ENCODE measurements around the gene ALDH3A1. TPM values are rescaled to one million over a fixed set of nuclear protein-coding genes. Genes with fewer than 3 reads are reported as not detected.

ALDH3A1 gene
- total and polyA plus RNA-seq, 10 donors = 0.36 to 16.1 (median 0.77) TPM; not detected in 1

DNA sequence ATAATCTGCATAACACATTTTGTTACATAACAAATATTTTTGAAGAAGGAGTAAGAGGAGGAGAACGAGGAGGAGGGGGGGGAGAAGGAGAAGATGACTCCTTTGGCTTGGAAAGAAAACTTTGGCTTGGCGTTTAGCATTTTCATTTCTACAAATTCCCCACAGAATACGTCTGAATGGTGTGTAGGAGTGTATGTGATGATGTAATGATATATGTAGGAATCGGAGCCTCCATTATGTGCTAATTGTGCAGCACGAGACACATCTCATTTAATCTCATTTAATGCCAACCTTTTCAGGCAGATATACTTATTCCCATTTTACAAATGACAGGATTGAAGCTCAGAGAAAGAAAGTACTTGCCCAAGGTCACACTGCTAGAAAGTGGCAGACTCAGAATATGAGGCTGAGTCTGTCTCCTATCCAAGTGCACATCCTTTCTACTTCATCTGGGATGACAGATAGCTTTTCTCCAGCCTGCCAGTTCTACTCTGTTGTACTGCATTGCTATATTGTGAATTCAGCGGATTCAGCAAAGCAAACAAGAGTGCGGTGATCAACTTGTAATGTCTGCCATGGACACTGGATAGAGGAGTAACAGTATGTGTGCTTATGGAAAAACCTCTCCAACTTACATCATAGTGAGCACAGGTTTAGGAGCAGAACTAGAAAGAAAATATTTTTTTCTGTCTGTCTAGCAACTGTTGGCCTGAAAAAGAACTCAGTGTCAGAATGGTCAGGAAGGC lies 21.3 kb downstream of the ALDH3A1 start:
- H3K4me3 ChIP-seq = no peak overlapping the region
- intact Hi-C loops (cut with DNase I; ENCODE audit: low total_unique reads) = no loop called here
- no peaks in the 10 kb centered on the region for H3K36me3 ChIP-seq
- DNase-seq = no peak
- no peaks in the 10 kb centered on the region for H3K27me3 ChIP-seq (replicated peaks in 1 of 7)
- peaks cover 13 to 43% (median 32%) of the 10 kb centered on the region in 6 donors for H3K4me1 ChIP-seq
- TF ChIP-seq, protein P1, sequence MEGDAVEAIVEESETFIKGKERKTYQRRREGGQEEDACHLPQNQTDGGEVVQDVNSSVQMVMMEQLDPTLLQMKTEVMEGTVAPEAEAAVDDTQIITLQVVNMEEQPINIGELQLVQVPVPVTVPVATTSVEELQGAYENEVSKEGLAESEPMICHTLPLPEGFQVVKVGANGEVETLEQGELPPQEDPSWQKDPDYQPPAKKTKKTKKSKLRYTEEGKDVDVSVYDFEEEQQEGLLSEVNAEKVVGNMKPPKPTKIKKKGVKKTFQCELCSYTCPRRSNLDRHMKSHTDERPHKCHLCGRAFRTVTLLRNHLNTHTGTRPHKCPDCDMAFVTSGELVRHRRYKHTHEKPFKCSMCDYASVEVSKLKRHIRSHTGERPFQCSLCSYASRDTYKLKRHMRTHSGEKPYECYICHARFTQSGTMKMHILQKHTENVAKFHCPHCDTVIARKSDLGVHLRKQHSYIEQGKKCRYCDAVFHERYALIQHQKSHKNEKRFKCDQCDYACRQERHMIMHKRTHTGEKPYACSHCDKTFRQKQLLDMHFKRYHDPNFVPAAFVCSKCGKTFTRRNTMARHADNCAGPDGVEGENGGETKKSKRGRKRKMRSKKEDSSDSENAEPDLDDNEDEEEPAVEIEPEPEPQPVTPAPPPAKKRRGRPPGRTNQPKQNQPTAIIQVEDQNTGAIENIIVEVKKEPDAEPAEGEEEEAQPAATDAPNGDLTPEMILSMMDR (IDR thresholded peaks at IDR 0.05 in 8 of 11, conservative IDR thresholded peaks at IDR 0.05 in 3 of 11) = no peak
- TF ChIP-seq POLR2A (IDR thresholded peaks at IDR 0.05) = peak in 1 of 3 donors; percentile 0
- H3K27ac ChIP-seq = peak overlapping the region in 7 of 8 donors; percentile 44 to 82 (median 66)
- WGBS, 5 donors = 76 to 89% (median 85%) methylated on average over 7 of the region's 7 CpGs
- no peaks in the 10 kb centered on the region for H3K9me3 ChIP-seq

DNA sequence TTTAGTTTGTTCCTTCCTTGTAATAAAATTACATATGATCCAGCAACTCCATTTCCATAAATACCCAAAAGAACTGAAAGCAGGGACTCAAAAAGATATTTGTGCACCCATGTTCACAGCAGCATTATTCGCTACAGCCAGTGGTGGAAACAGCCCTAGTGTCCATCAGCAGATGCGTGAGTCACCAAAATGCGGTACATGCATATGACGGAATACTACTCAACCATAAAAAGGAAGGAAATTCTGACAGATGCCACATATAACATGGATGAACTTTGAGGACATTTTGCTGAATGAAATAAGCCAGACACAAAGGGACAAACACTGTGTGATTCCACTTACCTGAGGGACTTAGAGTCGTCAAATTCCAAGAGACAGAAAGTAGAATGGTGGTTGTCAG lies 22.6 kb downstream of the ALDH3A1 start:
- Histone ChIP-seq H3K4me3 (no peak overlapping the region), H3K36me3 (no peaks in the 10 kb centered on the region), H3K9me3 (no peaks in the 10 kb centered on the region), H3K4me1 (peaks cover 13 to 53% (median 37%) of the 10 kb centered on the region in 6 donors), H3K27ac (peak overlapping the region in 1 of 8 donors; percentile 77), H3K27me3 (replicated peaks in 1 of 7) (no peaks in the 10 kb centered on the region)
- intact Hi-C loops (cut with DNase I; ENCODE audit: low total_unique reads) = no loop called here
- 75 to 92% (median 87%) methylated on average over 5 of the region's 5 CpGs for WGBS, 5 donors
- no peak for DNase-seq
- TF ChIP-seq POLR2A (IDR thresholded peaks at IDR 0.05) (no peak), POLR2AphosphoS5 (IDR thresholded peaks at IDR 0.05) (no peak)
- TF ChIP-seq, protein P1 (IDR thresholded peaks at IDR 0.05 in 8 of 11, conservative IDR thresholded peaks at IDR 0.05 in 3 of 11) = no peak

DNA sequence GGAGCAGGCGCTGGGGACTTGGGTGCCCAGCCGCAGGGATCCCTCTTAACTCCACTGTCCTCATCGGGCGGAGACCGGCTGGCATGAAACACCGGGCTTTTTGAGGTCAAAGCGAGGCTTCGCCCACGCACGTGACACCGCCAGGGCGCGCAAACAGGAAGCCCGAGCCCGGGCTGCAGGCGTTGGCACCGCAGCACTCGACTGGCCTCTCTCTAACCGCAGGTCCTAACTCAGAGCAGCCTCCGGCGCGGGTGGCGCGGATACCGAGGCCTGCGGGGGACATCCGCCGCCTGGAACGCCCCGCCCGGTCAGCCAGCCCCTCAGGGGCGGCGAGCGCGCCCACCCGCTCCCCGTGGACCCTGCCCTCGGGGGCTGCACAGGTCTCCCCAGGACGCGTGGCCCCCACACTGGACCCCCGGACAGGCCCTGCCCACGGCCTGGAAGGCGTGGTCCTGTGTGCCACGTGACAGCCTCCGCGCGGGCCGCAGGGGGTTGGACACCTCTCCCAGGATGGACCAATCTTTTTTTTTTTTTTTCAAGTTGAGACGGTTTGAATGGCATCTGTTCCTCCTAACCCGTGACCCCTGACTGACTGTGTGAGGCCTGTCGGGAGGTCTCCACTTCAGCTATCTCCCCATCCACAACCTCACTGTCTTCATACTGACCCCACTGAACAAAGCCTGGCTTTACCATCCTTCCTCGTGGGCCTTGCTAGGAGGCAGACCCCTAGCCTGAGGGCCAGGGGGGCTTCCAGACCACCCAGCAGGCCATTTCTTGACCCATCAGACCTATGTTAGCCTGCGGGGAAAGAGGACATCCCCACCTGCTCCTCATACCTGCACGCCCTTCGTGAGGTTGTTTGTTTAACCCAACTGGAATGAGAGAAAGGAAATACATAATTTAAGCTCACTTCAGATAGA lies 23.3 kb downstream of the ALDH3A1 start:
- H3K27me3 ChIP-seq (replicated peaks in 1 of 7) = no peaks in the 10 kb centered on the region
- peak; percentile 92 for DNase-seq
- peak overlapping the region in 7 of 8 donors; percentile 9 to 66 (median 35) for H3K4me3 ChIP-seq
- H3K9me3 ChIP-seq = no peaks in the 10 kb centered on the region
- TF ChIP-seq POLR2A (IDR thresholded peaks at IDR 0.05) (no peak), POLR2AphosphoS5 (IDR thresholded peaks at IDR 0.05) (peak; percentile 41 to 83 (median 80))
- TF ChIP-seq, protein P1 (IDR thresholded peaks at IDR 0.05 in 8 of 11, conservative IDR thresholded peaks at IDR 0.05 in 3 of 11) = no peak
- no peaks in the 10 kb centered on the region for H3K36me3 ChIP-seq
- H3K4me1 ChIP-seq = peaks cover 13 to 58% (median 39%) of the 10 kb centered on the region in 6 donors
- intact Hi-C loops (cut with DNase I; ENCODE audit: low total_unique reads) = no loop called here
- peak overlapping the region; percentile 16 to 78 (median 64) for H3K27ac ChIP-seq
- WGBS, 5 donors = 25 to 53% (median 40%) methylated on average over 18 to 55 of the region's 55 CpGs

Measured in spleen (tissue), 11 donors.